ENCODE measurements around the gene WNT3. TPM values are rescaled to one million over a fixed set of nuclear protein-coding genes. Genes with fewer than 3 reads are reported as not detected.
A peak's percentile ranks its signal among the peaks of the same experiment; 100 is the strongest.

WNT3 gene
- total and polyA plus RNA-seq, 5 donors = 0.79 to 2.5 (median 1.0) TPM

DNA sequence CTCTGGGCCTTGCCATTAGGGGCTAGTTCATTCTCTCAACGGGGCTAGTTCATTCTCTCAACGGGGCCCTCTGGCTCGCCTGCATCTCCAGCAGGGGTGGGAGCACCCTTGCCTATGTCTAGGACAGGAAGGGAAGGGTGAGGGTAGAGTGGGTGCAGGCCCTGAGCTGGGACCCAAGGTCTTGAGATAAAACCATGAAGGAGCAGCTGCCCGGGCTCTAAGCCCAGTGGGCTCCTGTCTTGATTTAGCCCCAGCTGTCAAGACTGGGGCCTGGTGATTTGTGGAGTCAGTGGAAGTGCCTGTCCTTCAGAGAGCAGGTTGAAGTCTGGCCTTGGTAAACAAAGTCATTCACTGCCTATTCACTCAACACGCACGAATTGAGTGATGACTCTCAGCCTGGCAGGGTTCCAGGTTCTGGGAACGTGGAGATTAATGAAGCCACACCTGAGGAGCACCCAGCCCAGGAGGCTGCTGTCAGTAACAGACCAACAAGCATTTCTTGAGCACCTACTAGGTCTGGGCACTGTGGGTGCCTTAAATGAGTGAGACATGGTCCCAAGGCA is 35.4 kb downstream of the WNT3 start:
- no peak for DNase-seq
- no peak overlapping the region for H3K4me3 ChIP-seq (ENCODE audit: low read length)
- H3K4me1 ChIP-seq (ENCODE audit: control insufficient read depth, insufficient read depth, low read length) = no peaks in the 10 kb centered on the region
- WGBS = 56% methylated on average over 7 of the region's 7 CpGs
- no peak overlapping the region for H3K27ac ChIP-seq (ENCODE audit: low read length)
- H3K27me3 ChIP-seq (ENCODE audit: control insufficient read depth, insufficient read depth) = no peaks in the 10 kb centered on the region
- intact Hi-C loops (cut with DNase I) = no loop called here
- no peaks in the 10 kb centered on the region for H3K9me3 ChIP-seq (ENCODE audit: control insufficient read depth, low read length)
- ATAC-seq = no peak

- intact Hi-C loops (cut with DNase I) = no loop called here
- H3K27me3 ChIP-seq (ENCODE audit: control insufficient read depth, insufficient read depth) = no peaks in the 10 kb centered on the region
- peak in 1 of 2 donors; percentile 58 for ATAC-seq
- H3K4me1 ChIP-seq (ENCODE audit: control insufficient read depth, insufficient read depth, low read length) = no peaks in the 10 kb centered on the region
- peak in 1 of 3 donors; percentile 57 for DNase-seq
- no peak overlapping the region for H3K27ac ChIP-seq (ENCODE audit: low read length)
- no peak overlapping the region for H3K4me3 ChIP-seq (ENCODE audit: low read length)
- 72% methylated on average over 9 of the region's 9 CpGs for WGBS
- H3K9me3 ChIP-seq (ENCODE audit: control insufficient read depth, low read length) = no peaks in the 10 kb centered on the region
Measured at GRCh38 chr17:46782250-46782953, 36.1 kb downstream of the WNT3 start.

DNA sequence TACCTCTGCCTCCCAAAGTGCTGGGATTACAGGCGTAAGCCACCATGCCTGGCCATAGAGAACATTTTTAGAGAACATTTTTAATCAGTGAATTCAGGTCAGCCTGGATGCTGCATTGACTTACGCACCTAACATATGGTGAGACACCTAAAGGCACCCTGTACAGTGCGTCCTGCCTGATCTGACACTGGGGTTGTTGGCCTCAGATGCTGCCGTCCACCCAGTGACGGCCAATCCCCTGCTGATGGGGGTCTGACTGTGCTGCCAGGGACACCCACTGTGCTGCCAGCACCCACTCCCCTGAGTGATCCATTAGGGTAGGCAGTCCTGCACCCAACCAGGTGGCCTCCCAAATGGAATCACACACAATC is 38.5 kb downstream of the WNT3 start:
- 95% methylated on average over 5 of the region's 5 CpGs for WGBS
- intact Hi-C loops (cut with DNase I) = no loop called here

GRCh38 chr17:46777943-46778915 is 40.3 kb downstream of the WNT3 start:
- no peak for DNase-seq
- Histone ChIP-seq H3K27me3 (ENCODE audit: control insufficient read depth, insufficient read depth) (no peaks in the 10 kb centered on the region), H3K4me1 (ENCODE audit: control insufficient read depth, insufficient read depth, low read length) (no peaks in the 10 kb centered on the region), H3K27ac (ENCODE audit: low read length) (no peak overlapping the region), H3K4me3 (ENCODE audit: low read length) (no peak overlapping the region), H3K9me3 (ENCODE audit: control insufficient read depth, low read length) (no peaks in the 10 kb centered on the region)
- ATAC-seq = no peak
- intact Hi-C loops (cut with DNase I) = no loop called here
- WGBS = 63% methylated on average over 23 of the region's 23 CpGs

More for the DNA sequence above, 38.5 kb downstream of the WNT3 start:
- H3K9me3 ChIP-seq (ENCODE audit: control insufficient read depth, low read length) = no peaks in the 10 kb centered on the region
- H3K27me3 ChIP-seq (ENCODE audit: control insufficient read depth, insufficient read depth) = no peaks in the 10 kb centered on the region
- no peak overlapping the region for H3K27ac ChIP-seq (ENCODE audit: low read length)
- ATAC-seq = no peak
- no peaks in the 10 kb centered on the region for H3K4me1 ChIP-seq (ENCODE audit: control insufficient read depth, insufficient read depth, low read length)
- no peak overlapping the region for H3K4me3 ChIP-seq (ENCODE audit: low read length)
- DNase-seq = no peak

- DNase-seq = no peak
- Histone ChIP-seq H3K27me3 (ENCODE audit: control insufficient read depth, insufficient read depth) (no peaks in the 10 kb centered on the region), H3K27ac (ENCODE audit: low read length) (no peak overlapping the region), H3K9me3 (ENCODE audit: control insufficient read depth, low read length) (no peaks in the 10 kb centered on the region), H3K4me1 (ENCODE audit: control insufficient read depth, insufficient read depth, low read length) (no peaks in the 10 kb centered on the region), H3K4me3 (ENCODE audit: low read length) (no peak overlapping the region)
- 76% methylated on average over 12 of the region's 12 CpGs for WGBS
- intact Hi-C loops (cut with DNase I) = no loop called here
- no peak for ATAC-seq
Measured at GRCh38 chr17:46776298-46777005, 42.0 kb downstream of the WNT3 start.

DNA sequence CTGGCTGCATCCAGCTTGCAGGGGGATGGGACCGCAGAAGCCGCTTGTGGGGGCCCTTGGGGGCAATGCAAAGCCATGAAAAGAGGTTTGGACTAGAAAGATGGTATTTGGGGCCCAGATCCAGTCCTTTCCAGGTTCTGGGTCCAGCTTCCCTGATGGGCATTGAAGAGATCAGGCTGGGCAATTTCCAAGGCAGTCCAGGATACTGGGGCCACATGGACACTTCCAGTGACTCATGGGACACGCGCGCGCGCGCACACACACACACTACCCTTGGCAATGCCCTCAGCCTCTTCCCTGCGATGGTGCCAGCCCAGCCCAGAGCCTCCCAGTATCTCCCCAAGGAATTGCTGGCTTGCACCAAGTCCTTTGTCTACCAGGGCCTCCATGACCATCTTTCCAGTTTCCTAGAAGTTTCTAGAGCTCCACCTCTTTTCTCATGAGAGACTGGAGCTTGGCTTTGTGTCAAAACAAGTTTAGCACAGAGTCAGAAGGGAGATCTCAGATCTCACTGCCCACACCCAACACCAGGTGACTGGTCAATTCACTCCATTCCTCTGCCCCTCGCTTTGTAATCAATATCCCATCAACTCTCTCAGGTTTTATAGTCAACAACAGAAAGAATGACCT is 44.3 kb downstream of the WNT3 start:
- intact Hi-C loops (cut with DNase I) = no loop called here
- Histone ChIP-seq H3K27me3 (ENCODE audit: control insufficient read depth, insufficient read depth) (no peaks in the 10 kb centered on the region), H3K9me3 (ENCODE audit: control insufficient read depth, low read length) (no peaks in the 10 kb centered on the region), H3K4me3 (ENCODE audit: low read length) (no peak overlapping the region), H3K27ac (ENCODE audit: low read length) (no peak overlapping the region), H3K4me1 (ENCODE audit: control insufficient read depth, insufficient read depth, low read length) (no peaks in the 10 kb centered on the region)
- WGBS = 92% methylated on average over 10 of the region's 10 CpGs
- ATAC-seq (no peak), DNase-seq (no peak)

GRCh38 chr17:46773676-46774075 is 44.8 kb downstream of the WNT3 start:
- ATAC-seq (no peak), DNase-seq (peak in 1 of 3 donors; percentile 37)
- H3K9me3 ChIP-seq (ENCODE audit: control insufficient read depth, low read length) = no peaks in the 10 kb centered on the region
- no peaks in the 10 kb centered on the region for H3K4me1 ChIP-seq (ENCODE audit: control insufficient read depth, insufficient read depth, low read length)
- 83% methylated on average over 15 of the region's 15 CpGs for WGBS
- H3K27me3 ChIP-seq (ENCODE audit: control insufficient read depth, insufficient read depth) = no peaks in the 10 kb centered on the region
- intact Hi-C loops (cut with DNase I) = no loop called here
- H3K27ac ChIP-seq (ENCODE audit: low read length) = no peak overlapping the region
- no peak overlapping the region for H3K4me3 ChIP-seq (ENCODE audit: low read length)

DNA sequence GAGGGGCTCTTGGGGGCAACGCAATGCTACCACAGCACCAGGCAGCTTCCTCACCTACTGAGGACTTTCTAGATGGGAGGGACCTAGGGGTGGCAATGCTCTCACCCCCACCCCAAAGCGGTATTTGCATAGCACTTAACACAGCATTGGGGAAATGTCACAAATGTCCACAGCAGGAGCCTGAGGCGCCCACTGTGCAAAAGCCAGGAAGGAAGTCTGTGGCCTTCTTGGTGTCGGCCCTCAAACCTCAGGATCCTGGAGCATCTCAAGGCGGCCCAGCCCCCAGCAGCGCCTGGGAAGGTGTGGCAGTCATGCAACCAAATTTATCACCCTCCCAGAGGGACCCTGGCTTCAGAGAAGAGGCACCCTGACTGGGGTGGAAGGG is 45.3 kb downstream of the WNT3 start:
- 73% methylated on average over 6 of the region's 6 CpGs for WGBS
- no peaks in the 10 kb centered on the region for H3K9me3 ChIP-seq (ENCODE audit: control insufficient read depth, low read length)
- DNase-seq (no peak), ATAC-seq (no peak)
- no peak overlapping the region for H3K4me3 ChIP-seq (ENCODE audit: low read length)
- H3K27me3 ChIP-seq (ENCODE audit: control insufficient read depth, insufficient read depth) = no peaks in the 10 kb centered on the region
- intact Hi-C loops (cut with DNase I) = no loop called here
- H3K4me1 ChIP-seq (ENCODE audit: control insufficient read depth, insufficient read depth, low read length) = no peaks in the 10 kb centered on the region
- H3K27ac ChIP-seq (ENCODE audit: low read length) = no peak overlapping the region

DNA sequence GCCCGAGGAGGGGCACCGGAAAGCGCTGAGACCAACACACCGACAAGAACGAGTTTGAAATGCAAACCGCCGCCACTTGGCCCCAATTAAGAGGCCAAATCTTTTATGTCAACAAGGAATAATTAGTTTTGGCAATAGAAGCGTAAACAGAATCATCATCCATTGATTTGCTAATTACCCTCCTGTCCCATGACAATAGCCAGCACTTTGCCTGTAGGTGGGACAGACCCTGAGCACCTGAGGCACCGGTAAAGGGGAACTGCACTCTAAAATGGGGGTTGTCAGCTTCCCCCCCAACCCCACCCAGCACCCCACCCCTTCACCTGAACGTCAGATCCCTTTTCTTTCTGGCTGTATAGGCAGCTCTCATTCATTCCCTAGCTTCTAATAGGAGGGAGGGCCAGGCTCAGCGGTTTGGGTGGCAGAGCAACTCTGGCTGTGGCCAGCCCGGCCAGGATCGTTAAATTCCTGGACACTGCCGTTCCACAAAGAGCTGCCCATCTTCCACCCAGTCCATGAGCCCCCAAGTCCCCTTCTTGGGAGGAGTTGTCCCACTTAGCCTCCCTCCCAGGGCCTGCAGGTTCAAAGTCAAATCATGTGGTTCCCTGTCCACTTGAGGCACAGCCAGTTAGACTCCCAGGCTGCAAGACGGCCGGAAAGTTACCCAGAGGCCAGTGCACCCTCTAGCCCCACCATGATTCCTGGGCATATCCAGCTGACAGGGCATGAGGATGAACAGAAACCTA is 45.8 kb downstream of the WNT3 start:
- no peak for ATAC-seq
- intact Hi-C loops (cut with DNase I) = no loop called here
- Histone ChIP-seq H3K27me3 (ENCODE audit: control insufficient read depth, insufficient read depth) (no peaks in the 10 kb centered on the region), H3K27ac (ENCODE audit: low read length) (no peak overlapping the region), H3K4me3 (ENCODE audit: low read length) (no peak overlapping the region), H3K4me1 (ENCODE audit: control insufficient read depth, insufficient read depth, low read length) (no peaks in the 10 kb centered on the region), H3K9me3 (ENCODE audit: control insufficient read depth, low read length) (no peaks in the 10 kb centered on the region)
- WGBS = 23% methylated on average over 16 of the region's 16 CpGs
- no peak for DNase-seq
